HG03045 (cell line): ENCODE data around the gene STING1.
"Not testable (repeated sequence)": the region's sequence is repeated elsewhere in the genome, so short reads cannot be mapped to it uniquely, and the experiment has no call there.

ENCODE experiments used
- ATAC-seq: cut with Tn5 transposase; IDR thresholded peaks from one replicate; pipeline ENCODE4 v1.9.1; 2021; ENCODE audit warnings: mild to moderate bottlenecking, moderate library complexity; ENCODE audit not compliant: unreplicated experiment

STING1 gene

DNA sequence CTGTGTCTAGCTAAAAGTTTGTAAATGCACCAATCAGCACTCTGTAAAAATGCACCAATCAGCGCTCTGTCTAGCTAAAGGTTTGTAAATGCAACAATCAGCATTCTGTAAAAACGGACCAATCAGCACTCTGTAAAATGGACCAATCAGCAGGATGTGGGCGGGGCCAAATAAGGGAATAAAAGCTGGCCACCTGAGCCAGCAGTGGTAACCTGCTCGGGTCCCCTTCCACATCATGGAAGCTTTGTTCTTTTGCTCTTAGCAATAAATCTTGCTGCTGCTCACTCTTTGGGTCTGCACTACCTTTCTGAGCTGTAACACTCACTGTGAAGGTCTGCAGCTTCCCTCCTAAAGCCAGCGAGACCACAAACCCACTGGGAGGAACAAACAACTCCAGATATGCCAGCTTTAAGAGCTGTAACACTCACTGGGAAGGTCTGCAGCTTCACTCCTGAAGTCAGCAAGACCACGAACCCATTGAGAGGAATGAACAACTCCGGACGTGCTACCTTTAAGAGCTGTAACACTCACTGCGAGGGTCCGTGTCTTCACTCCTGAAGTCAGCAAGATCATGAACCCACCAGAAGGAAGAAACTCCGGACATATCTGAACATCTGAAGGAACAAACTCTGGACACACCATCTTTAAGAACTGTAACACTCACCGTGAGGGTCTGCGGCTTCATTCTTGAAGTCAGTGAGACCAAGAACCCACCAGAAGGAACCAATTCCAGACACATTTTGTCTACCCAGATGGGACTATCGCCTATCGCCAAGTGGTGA lies 20.7 kb upstream of the STING1 start:
- ATAC-seq: not testable (repeated sequence)

DNA sequence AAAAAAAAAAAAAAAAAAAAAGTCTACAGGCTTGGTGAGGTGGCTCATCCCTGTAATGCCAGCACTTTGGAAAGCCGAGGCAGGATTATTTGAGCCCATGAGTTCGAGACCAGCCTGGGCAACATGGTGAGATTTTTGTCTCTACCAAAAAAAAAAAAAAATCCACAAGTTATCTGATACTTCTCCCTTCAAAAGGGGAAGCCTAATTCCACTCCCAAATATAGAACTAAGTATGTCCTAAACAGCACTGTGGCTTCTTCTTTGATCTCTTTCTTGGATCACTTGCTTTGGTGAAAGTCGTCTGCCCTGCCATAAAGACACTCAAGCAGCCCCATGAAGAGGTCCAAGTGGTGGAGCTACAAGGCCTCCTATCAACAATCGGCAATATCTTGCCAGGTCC lies 18.8 kb upstream of the STING1 start:
- ATAC-seq: no peak

DNA sequence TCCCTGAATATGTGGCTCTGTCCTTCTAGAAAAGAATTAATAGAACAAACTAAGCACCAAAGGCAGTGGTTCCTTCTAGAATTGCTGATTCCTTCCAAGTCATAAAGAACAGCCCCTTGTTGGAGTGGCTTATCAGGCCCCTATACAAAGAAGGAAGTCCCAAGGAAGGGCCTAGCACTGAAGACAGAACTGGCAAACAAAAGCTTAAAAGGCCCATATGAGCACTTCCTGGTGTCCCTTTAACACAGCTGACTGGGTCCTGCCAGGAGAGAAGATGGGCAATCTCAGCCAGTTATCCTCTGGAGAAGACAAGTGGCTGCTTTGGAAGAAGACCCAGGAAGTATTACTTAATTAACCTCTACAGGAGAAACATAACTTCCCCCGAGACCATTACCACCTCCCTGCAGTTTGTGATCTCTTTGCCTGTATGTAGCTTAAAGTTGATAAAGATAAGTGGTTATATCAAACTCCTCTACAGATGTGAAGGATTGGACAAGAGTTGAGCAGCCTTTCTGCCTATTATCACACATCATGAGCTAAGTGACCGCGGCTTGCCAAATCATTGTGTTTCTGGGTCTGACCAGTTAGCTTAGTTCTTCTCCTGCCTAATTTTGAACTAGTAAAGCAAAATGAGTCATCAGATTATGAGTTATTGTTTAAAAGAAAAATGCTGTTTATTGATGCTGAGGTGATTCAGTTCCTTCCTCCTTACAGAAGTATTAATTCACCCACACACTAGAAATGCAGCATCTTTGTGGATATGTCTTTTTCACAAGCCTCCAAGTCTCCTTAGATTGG lies 13.3 kb upstream of the STING1 start:
- no peak for ATAC-seq

DNA sequence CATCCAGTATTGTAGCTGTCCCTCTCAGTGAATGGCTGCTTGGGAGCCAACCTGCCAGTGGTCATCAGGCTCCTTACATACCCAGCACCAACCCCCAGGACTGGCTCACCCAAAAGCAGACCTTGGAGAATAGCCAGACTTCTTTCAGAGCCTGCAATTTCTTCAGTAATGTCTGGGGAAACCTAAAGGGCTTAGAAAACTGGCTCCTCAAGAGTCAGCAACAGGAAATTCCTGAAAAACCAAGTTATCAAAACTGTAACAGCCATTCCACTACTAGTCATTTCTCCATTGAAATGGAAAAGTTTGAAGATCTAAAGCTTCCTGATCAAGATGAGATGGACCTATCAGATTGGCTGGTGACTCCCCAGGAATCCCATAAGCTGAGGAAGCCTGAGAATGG lies 12.3 kb upstream of the STING1 start:
- no peak for ATAC-seq

DNA sequence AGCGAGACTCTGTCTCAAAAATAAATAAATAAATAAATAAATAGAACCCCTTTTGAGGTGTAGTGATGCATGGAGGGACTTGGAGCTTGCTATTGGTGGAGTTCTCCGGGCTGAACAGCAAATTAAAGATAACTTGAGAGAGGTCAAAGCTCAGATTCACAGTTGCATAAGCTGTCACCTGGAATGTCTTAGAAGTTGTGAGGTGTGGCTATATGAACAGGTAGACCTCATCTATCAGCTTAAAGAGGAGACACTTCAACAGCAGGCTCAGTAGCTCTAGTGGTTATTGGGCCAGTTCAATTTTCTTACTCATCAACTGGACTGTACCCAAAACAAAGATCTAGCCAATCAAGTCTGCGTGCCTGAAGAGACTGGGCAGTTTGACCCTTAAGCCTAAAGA lies 11.7 kb upstream of the STING1 start:
- ATAC-seq: no peak

DNA sequence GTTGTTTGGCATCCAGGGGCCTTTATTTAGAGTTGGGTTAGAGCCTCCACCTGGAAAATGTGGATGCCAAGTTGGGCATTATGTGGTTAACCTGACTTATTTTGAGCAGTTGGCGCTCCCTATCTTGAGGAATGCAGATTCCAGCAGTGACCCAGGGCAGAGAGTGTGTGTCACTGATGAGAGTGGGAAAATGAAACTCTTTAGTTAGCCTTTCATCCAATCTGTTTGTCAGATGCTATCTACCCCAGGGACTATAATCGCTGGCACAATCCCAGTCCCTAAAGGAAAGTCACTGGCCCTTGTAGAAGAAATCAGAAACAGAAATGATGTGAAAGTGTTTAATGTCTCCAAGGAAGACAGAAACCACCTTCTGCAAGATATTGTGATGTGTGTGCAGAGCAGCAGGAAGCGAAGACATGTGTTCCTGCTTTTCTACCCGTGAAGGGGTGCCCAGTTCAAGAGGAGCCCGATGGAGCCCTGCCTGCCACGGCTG lies 10.2 kb upstream of the STING1 start:
- ATAC-seq: no peak

DNA sequence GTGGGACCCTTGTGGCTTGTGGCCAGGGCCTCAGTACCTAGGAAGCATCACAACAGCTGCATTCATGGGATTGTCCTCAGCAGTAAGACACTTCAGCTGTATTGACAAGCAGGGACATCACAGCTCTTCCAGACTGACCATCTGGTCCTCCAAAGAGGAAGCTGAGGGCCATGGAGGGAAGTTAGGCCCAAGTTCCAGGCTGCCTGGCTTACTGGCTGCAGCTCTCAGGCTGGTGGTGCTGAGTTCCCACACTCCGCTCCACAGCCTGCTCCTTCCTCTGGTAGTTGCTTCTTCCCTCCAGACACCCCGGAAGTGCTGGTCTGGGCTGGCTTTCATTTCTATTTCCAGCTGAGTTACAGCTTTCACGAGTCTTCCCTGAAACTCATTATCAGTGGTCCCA lies 5.7 kb upstream of the STING1 start:
- ATAC-seq: no peak

DNA sequence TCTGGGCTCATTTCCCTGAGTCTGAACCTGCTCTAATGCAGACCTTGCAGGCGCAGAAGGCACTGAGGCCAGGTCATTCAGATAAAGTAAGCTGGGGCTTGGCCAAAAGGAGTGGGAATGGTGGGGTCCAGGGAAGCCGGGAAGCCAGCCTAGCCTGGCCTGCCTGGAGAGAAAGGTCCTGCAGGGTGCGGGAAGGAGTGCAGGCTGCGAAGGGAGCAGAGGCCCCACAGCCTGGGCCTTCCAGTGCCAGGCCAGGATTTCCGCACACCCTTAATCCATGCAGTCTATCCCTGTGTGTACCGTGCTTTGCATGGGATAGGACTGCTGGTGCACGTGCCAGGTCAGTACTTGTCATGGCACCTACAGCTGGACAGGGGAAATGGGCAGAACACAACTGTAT lies 3.6 kb upstream of the STING1 start:
- no peak for ATAC-seq

DNA sequence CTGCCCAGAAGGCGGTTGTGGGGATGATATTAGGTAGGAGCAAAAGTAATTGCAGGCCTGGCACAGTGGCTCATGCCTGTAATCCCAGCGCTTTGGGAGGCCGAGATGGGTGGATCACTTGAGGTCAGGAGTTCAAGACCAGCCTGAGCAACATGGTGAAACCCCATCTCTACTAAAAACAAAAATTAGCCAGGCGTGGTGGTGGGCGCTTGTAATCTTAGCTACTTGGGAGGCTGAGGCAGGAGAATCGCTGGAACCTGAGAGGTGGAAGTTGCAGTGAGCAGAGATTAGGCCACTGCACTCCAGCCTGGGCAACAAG lies 291 bp upstream of the STING1 start:
- ATAC-seq: not testable (repeated sequence)

DNA sequence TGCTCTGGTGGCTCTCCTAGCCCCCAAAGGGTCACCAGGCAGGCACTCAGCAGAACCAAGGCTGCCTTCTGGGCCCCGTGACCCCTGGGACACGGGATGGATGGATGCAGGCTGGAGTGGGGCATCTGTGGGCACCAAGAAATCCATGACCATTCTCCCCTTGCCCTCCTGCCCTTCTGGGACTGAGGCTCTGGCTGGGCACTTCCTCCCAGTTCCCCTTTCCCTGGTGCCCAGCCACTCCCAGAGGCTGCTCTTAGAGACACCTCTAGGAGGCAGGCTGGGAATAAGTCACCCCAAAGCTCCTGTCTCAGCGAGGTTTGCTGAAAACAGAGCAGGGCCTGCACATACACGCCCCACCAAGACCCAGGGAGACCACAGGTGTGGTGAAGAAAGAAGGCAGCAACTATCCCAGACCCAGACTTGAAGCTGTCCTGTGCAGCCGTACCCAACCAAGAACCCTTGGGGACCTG lies 943 bp downstream of the STING1 start:
- peak; percentile 23 for ATAC-seq

DNA sequence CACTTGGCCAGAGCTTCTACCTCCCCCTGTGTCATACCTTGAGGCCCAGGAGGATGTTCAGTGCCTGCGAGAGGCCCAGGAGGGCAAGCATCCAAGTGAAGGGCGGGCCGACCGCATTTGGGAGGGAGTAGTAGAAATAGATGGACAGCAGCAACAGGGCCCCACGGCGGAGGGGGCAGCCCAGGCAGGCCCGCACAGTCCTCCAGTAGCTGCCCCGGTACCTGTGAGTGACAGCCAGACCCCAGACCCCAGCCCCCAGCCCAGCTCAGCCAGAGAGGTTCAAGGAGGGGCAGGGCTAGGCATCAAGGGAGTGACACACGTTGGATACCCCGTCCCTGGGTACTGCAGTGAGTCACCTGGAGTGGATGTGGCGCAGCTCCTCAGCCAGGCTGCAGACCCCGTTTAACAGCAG lies 1.4 kb downstream of the STING1 start:
- ATAC-seq: no peak

DNA sequence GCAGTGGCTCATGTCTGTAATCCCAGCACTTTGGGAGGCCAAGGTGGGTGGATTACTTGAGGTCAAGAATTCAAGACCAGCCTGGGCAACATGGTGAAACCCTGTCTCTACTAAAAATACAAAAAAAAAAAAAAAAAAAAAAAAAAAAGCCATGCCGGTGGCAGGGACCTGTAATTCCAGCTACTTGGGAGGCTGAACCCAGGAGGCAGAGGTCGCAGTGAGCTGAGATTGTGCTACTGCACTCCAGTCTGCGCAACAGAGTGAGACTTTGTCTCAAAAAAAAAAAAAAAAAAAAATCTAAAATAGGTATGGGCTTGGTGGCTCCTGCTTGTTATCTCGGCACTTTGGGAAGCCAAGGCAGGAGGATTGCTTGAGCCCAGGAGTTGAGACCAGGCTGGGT lies 2.8 kb downstream of the STING1 start:
- not testable (repeated sequence) for ATAC-seq

DNA sequence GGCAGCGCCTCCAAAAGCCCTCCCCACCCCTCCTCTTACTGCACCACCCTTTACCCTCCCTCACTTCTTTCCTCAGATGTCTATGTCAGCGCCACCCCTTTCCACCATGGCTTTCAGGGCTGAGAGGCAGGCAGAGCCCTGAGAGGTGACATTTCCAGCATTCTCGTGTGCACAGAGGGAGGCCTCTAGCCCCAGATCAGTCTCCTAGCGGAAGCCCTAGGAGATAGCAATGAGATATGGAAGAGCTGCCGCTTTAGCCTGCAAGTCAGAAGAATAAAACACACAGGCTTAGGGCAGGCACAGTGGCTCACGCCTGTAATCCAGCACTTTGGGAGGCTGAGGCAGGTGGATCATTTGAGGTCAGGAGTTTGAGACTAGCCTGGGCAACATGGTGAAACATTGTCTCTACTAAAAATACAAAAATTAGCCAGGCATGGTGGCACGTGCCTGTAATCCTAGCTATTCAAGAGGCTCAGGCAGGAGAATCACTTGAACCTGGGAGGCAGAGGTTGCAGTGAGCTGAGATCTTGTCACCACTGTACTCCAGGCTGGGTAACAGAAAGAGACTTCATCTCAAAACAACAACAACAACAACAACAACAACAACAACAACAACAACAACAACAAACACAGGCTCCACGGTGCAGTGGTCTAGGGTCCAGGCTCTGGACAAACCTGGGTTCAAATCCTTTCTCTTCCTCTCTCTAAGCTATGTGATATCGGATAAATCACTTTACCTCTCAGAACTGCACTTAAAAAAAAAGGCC lies 3.7 kb downstream of the STING1 start:
- ATAC-seq: not testable (repeated sequence)

DNA sequence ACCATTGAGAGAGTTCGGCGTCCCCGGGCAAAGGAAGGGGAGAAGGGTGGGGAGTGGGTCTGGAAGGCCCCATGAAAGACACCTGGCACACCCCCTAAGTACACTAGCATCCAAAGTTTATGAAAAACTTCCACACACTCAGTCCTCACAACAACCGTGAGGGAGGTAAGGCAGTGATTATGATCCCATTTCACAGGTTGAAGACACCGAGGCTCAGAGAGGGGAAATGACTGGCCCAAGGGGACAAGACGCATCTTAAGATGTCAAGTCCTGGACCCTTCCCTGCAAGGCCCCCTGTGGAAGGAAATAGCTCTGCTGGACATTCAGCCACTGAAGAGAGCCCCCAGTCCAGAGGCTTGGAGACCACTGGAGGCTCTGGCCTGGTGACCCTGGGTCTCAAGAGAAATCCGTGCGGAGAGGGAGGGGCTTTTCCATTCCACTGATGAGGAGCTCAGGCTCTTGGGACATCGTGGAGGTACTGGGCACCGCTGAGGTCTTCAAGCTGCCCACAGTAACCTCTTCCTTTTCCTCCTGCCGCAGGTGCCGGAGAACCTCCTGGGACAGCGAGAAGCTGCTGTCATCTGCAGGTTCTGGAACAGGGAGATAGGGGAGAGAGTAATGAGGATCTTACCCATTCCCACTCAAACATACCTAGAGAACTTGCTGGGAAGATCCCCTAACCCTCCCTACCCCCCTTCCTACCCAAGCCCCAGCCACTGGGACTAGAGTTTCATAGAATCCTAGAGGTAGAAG lies 6.5 kb downstream of the STING1 start:
- ATAC-seq: no peak

DNA sequence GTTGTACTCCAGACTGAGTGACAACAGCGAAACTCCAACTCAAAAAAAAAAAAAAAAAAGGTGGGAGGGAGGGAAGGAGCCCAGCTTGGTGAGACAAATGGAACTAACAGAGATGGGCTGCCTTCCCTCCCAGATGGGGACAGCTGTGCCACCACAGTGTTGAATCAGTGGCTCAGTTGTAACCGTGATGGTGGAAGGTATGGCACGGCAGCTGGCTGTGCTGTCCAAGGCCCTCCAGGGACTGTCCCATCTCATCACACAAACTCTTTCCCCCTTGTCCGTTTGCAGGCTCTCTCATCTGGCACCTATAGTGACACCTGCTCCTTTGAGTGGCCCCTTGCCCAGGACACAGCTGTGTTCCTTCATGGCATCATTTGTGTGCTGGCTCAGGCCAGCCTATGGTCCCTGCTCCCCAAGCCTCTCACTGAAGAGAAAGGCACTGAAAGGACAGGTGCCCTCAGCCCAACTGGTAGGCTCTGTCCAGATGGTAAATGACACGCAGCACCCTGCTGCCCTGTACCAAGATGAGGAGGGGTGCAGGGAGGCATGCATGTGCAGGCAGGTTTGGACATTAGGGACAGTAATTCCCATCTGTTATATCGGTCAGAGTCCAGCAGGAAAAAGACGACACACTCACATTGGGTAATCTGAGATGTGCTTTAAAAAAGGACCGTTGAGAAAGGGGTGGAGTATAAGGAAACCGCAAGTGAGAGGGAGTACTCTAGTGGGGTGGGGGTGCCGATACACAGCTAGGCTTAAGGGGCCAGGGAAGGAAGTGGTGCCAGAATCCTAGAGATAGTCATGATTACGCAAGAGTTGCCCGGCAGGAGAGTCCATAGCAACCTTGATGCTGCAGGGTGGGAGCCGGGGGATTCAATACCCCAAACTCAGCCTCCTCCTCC lies 7.4 kb downstream of the STING1 start:
- no peak for ATAC-seq

DNA sequence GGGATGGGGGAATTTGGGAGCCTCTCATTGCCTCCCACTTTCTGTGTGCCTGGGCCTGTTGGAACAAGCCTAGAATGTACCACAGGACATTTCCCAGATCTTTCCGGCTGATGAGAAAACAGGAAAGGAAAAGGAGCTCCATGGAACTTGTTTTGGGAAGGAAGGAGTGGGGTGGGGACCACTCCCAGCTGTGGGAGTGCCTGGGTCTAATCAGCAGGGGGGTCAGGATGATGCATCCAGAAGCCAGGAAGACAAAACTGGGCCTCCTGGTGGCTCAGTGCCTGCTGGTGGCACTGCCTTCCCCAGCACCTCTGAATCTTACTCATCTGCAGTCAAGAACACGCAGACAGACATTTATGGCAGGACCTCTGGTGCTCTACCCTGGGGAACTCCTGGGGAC lies 9.0 kb downstream of the STING1 start:
- ATAC-seq: no peak

DNA sequence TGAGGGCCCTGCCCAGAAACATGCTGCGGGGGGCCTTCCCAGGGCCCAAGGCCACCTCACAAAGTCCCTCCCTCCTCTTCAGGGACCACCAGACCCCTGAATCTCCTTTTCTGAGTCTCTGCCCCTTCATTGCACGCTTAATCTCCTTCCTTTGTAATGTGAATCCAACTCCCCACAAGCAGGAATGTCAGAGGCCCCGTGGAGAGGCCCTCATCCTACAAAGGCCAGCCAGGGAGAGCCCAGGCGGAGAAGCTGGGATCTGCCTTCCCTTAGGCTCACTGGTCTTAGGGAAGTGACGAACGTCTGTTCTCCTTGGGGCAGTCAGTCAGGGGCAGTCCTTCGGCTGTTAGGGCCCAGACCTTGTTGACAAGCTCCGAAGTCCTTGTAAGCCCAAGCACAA lies 9.5 kb downstream of the STING1 start:
- ATAC-seq: no peak

DNA sequence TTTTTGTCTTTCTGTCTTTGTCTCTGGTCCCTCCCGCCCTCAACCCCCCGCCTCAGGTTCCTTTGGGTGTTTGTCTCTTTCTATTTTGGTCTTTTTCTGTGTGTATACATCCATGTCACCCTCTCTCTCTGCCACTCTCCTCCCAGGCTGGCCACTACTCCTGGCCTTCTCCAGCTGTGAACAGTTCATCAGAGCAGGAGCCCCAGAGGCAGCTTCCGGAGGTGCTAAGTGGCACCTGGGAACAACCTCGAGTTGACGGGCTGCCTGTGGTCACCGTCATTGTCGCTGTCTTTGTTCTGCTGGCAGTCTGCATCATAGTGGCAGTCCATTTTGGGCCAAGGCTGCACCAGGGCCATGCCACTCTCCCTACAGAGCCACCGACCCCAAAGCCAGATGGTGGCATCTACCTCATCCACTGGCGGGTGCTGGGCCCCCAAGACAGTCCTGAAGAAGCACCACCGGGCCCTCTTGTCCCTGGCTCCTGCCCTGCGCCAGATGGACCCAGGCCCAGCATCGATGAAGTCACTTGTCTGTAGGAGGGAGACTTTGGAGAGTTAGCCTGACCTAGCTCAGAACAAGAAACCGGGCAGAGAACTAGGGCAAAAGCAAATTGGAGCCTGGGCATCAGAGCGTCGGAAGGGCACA lies 10.1 kb downstream of the STING1 start:
- no peak for ATAC-seq

DNA sequence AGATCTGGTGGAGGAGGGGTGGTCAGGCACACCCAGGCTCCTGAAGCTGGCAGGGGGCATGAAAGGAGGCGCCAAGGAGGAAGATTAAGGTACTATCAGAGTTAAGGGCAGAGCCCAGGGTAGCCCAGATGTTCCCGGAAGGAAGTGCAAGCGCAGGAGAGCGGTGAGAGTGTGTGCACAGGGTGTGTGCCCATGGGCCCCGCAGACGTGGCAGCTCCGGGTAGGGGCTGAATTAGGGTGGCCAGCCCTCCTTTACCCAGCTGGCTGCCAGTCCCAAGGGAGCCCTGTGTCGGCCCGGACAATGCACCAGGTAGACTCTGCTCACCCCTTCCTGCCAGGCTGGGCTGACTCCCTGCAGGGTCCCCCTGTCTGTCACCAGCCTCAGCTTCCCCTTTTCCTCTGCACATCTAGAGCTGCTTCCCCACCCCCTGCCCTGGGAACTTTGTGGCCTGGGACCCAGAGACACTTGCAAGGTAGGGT lies 11.7 kb downstream of the STING1 start, which contains the start of gene SMIM33:
TSS of gene SMIM33 (plus strand) at position 184 of the 480 bp plus-strand sequence. CDS start at position 302, 118 bp downstream.
- no peak for ATAC-seq
